ENCODE results near the gene IDUA. TPM values are rescaled to one million over a fixed set of nuclear protein-coding genes. Genes with fewer than 3 reads are reported as not detected.

IDUA gene
- total and polyA plus RNA-seq, 4 donors: 3.0 to 4.5 (median 3.8) TPM

DNA sequence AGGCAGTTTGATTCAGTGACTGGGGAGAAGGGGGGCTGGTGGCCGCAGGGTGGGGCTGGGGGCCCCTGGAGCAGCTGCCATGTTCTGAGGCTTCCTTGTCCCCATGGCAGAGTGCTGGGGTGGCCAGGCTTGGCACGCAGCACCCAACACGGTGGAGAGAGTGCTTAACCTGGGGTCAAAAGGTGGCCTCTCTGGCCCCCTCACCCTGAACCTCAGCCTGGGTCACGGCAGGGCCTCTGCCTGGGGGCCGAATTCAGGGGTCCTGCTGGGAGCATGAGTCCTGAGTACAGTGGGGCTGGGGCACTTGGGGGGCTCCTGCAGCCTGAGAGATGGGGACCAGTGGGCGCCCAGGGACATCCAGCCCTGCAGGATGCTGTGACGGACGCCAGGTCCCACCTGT lies 44.5 kb downstream of the IDUA start:
- no peak overlapping the region for H3K27ac ChIP-seq (ENCODE audit: low read depth in 1 of 2, low read length in 2 of 2)
- peaks cover 0 to 3% (median 0%) of the 10 kb centered on the region in 4 donors for H3K4me1 ChIP-seq (ENCODE audit: control insufficient read depth in 4 of 4, insufficient read depth in 4 of 4, low read length in 3 of 4)
- 72% methylated on average over 8 of the region's 8 CpGs for WGBS
- DNase-seq (ENCODE audit: low spot score): no peak
- H3K27me3 ChIP-seq (ENCODE audit: control insufficient read depth in 4 of 4, insufficient read depth in 4 of 4, low read length in 3 of 4): peaks cover 0 to 3% (median 0%) of the 10 kb centered on the region in 4 donors
- no peaks in the 10 kb centered on the region for H3K9me3 ChIP-seq (ENCODE audit: control insufficient read depth in 4 of 4, low read length in 3 of 4)
- H3K36me3 ChIP-seq (ENCODE audit: control insufficient read depth in 4 of 4, insufficient read depth in 3 of 4, low read depth in 1 of 4, low read length in 3 of 4): no peaks in the 10 kb centered on the region
- TF ChIP-seq, protein P1, sequence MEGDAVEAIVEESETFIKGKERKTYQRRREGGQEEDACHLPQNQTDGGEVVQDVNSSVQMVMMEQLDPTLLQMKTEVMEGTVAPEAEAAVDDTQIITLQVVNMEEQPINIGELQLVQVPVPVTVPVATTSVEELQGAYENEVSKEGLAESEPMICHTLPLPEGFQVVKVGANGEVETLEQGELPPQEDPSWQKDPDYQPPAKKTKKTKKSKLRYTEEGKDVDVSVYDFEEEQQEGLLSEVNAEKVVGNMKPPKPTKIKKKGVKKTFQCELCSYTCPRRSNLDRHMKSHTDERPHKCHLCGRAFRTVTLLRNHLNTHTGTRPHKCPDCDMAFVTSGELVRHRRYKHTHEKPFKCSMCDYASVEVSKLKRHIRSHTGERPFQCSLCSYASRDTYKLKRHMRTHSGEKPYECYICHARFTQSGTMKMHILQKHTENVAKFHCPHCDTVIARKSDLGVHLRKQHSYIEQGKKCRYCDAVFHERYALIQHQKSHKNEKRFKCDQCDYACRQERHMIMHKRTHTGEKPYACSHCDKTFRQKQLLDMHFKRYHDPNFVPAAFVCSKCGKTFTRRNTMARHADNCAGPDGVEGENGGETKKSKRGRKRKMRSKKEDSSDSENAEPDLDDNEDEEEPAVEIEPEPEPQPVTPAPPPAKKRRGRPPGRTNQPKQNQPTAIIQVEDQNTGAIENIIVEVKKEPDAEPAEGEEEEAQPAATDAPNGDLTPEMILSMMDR (IDR thresholded peaks at IDR 0.05; ENCODE audit: low read depth, low read length, missing input control): no peak
- TF ChIP-seq, protein P2, sequence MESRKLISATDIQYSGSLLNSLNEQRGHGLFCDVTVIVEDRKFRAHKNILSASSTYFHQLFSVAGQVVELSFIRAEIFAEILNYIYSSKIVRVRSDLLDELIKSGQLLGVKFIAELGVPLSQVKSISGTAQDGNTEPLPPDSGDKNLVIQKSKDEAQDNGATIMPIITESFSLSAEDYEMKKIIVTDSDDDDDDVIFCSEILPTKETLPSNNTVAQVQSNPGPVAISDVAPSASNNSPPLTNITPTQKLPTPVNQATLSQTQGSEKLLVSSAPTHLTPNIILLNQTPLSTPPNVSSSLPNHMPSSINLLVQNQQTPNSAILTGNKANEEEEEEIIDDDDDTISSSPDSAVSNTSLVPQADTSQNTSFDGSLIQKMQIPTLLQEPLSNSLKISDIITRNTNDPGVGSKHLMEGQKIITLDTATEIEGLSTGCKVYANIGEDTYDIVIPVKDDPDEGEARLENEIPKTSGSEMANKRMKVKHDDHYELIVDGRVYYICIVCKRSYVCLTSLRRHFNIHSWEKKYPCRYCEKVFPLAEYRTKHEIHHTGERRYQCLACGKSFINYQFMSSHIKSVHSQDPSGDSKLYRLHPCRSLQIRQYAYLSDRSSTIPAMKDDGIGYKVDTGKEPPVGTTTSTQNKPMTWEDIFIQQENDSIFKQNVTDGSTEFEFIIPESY (IDR thresholded peaks at IDR 0.05): no peak
- TF ChIP-seq, protein P3, sequence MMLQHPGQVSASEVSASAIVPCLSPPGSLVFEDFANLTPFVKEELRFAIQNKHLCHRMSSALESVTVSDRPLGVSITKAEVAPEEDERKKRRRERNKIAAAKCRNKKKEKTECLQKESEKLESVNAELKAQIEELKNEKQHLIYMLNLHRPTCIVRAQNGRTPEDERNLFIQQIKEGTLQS (IDR thresholded peaks at IDR 0.05): no peak
- TF ChIP-seq HNF4A (conservative IDR thresholded peaks at IDR 0.05): no peak
- TF ChIP-seq SP1 (IDR thresholded peaks at IDR 0.05): no peak
- TF ChIP-seq, protein P4, sequence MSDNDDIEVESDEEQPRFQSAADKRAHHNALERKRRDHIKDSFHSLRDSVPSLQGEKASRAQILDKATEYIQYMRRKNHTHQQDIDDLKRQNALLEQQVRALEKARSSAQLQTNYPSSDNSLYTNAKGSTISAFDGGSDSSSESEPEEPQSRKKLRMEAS (IDR thresholded peaks at IDR 0.05): no peak
- no peak for TF ChIP-seq YY1 (IDR thresholded peaks at IDR 0.05)
- H3K4me3 ChIP-seq (ENCODE audit: low read depth in 1 of 3, low read length in 3 of 3): no peak overlapping the region
- H3K9ac ChIP-seq (ENCODE audit: low read depth in 1 of 2, low read length in 2 of 2): no peak overlapping the region

DNA sequence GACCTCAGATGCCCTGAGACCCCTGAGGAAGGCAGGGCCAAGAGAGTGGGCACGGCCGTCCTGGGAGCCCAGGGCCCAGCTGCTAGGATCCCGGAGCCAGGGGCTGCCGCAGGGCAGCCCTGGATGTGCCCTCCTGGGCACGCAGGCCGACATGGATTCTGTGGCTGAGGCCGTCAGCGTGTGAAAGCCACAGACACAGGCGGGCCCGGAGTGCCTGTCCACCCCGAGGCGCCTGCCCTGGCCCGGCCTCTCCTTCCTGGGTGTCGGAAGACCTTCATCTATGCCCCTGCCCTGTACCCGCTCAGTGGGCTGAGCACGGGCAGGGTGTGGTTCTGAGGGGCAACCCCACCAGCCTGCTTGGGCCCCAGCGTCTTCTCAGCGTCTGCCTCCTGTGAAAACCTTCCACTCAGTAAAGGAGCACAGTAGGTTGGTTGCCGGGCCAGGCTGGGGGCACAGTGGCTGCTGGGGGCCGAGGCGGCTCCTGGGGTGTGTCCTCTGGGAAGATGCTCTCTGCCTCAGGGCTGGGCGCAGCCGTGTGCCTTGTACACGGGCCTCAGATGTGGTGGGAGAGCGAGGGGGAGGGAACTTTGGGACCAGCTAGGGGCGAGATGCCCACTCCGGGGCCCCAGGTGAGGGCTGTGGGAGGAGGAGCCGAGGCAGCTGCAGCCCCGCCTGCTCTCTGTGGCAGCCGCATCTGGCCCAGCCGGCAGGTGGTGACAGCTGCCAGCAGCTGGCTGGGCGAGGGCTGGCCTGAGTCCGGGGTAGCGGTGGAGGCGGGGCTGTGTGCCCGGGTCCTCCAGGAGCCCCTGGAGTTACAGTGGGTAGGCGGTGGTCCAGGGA lies 45.3 kb downstream of the IDUA start:
- Histone ChIP-seq H3K4me1 (ENCODE audit: control insufficient read depth in 4 of 4, insufficient read depth in 4 of 4, low read length in 3 of 4) (peaks cover 0 to 3% (median 0%) of the 10 kb centered on the region in 4 donors), H3K4me3 (ENCODE audit: low read depth in 1 of 3, low read length in 3 of 3) (no peak overlapping the region), H3K9ac (ENCODE audit: low read depth in 1 of 2, low read length in 2 of 2) (no peak overlapping the region), H3K27me3 (ENCODE audit: control insufficient read depth in 4 of 4, insufficient read depth in 4 of 4, low read length in 3 of 4) (peaks cover 0 to 3% (median 0%) of the 10 kb centered on the region in 4 donors), H3K27ac (ENCODE audit: low read depth in 1 of 2, low read length in 2 of 2) (no peak overlapping the region), H3K9me3 (ENCODE audit: control insufficient read depth in 4 of 4, low read length in 3 of 4) (no peaks in the 10 kb centered on the region), H3K36me3 (ENCODE audit: control insufficient read depth in 4 of 4, insufficient read depth in 3 of 4, low read depth in 1 of 4, low read length in 3 of 4) (no peaks in the 10 kb centered on the region)
- 58% methylated on average over 37 of the region's 37 CpGs for WGBS
- no peak for TF ChIP-seq GABPA (IDR thresholded peaks at IDR 0.05 in 1 of 2, conservative IDR thresholded peaks at IDR 0.05 in 1 of 2)
- TF ChIP-seq, protein P1 (IDR thresholded peaks at IDR 0.05; ENCODE audit: low read depth, low read length, missing input control): no peak
- no peak for TF ChIP-seq RAD21 (IDR thresholded peaks at IDR 0.05)
- no peak for TF ChIP-seq TAF1 (conservative IDR thresholded peaks at IDR 0.05)
- TF ChIP-seq YY1 (IDR thresholded peaks at IDR 0.05): no peak
- TF ChIP-seq JUND (IDR thresholded peaks at IDR 0.05): no peak
- TF ChIP-seq SP1 (IDR thresholded peaks at IDR 0.05): no peak
- TF ChIP-seq, protein P5, sequence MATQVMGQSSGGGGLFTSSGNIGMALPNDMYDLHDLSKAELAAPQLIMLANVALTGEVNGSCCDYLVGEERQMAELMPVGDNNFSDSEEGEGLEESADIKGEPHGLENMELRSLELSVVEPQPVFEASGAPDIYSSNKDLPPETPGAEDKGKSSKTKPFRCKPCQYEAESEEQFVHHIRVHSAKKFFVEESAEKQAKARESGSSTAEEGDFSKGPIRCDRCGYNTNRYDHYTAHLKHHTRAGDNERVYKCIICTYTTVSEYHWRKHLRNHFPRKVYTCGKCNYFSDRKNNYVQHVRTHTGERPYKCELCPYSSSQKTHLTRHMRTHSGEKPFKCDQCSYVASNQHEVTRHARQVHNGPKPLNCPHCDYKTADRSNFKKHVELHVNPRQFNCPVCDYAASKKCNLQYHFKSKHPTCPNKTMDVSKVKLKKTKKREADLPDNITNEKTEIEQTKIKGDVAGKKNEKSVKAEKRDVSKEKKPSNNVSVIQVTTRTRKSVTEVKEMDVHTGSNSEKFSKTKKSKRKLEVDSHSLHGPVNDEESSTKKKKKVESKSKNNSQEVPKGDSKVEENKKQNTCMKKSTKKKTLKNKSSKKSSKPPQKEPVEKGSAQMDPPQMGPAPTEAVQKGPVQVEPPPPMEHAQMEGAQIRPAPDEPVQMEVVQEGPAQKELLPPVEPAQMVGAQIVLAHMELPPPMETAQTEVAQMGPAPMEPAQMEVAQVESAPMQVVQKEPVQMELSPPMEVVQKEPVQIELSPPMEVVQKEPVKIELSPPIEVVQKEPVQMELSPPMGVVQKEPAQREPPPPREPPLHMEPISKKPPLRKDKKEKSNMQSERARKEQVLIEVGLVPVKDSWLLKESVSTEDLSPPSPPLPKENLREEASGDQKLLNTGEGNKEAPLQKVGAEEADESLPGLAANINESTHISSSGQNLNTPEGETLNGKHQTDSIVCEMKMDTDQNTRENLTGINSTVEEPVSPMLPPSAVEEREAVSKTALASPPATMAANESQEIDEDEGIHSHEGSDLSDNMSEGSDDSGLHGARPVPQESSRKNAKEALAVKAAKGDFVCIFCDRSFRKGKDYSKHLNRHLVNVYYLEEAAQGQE (IDR thresholded peaks at IDR 0.05): no peak
- TF ChIP-seq RXRA (IDR thresholded peaks at IDR 0.05): no peak
- TF ChIP-seq, protein P4 (IDR thresholded peaks at IDR 0.05): no peak
- DNase-seq (ENCODE audit: low spot score): no peak

All from liver (tissue), 9 donors.